HG02588 (cell line): ENCODE measurements around the gene PSMA5.
"Not testable (repeated sequence)": the region's sequence is repeated elsewhere in the genome, so short reads cannot be mapped to it uniquely, and the experiment has no call there.

ENCODE experiments used
- ATAC-seq: cut with Tn5 transposase; IDR thresholded peaks from one replicate; pipeline ENCODE4 v1.9.1; 2021; ENCODE audit warnings: mild to moderate bottlenecking, moderate library complexity; ENCODE audit not compliant: unreplicated experiment

PSMA5 gene

DNA sequence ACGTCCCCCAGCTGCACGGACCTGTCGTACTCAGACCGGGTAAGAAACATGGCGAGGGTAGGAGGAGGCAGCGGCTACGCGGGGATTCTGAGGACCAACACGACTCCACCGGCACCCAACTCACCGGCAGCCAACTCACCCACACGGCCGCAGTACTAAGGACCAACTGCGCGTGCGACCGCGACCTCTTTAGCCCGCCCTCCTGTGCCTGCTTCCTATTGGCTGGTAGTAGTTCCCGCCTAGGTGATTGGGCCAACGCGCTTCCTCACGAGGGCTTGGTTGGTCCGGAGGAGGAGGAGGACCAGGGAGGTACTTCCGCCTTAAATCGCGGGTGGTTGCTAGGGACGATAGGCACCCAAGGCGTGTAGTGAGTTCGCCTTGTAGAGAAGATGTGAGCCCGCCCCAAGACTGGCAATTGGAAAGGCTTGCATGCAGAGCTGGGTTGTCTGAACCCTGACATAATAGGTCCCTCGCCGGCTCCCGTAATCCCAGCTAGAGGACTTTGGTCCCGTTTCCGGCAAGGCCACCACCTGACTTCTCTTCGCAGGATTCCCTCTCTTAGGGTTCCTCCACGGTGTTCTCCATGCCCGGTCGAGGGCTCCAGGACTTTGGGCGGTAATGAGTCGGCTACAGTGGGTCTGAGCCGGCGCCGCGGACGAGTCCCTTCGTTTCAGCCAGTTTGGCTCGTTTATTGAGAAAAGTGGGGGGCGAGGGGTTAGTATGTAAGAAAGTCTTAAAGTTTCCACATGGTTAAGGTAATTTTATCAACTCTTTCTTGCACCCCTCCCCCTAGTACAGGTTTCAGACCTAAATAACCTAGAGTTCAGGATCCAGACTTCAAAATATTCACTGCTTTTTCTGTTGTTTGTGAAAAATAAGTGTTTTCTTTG lies at the start of gene PSMA5:
Gene PSMA5 (minus strand): TSS at position 168 of the 890 bp plus-strand sequence. CDS start 118 bp downstream, at position 50.
- peak; percentile 97 for ATAC-seq

DNA sequence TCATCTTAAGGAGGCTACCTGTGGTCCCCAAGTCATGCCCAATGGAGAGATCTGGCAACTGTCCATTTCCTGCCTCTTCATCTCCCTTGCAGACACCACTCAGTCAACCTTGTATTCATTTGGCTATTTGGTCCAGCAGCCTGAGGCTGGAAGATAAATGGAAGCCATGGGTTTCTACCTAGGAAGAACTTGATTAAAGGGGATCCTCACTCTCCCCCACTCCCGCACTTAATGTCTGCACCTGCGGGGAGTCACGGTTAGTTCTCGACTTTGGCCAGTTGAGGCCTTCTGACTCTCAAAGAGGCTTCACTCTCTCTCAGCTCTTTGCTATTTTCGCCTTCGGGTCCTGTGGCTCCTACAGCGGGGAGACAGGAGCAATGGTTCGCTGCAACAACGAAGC lies 49.0 kb upstream of the PSMA5 start:
- no peak for ATAC-seq

DNA sequence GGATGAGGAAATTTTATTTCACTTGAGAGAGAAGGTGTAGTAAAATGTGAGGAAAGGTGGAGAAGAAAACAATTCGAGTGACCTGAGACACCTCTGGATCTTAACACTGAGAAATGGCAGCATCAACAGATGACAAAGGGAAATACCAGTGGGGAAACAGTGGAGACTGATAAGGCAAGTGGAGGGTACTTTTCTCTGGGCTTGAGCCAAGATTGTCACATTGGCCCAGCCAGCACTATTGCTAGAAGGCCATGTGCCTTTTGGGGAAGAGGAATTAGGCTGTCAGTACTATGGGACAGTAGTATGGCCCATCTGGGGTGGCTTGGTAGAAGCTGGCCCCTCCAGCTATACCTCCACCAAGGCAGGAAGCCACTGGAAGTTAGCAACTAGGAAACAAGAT lies 48.4 kb upstream of the PSMA5 start:
- ATAC-seq, result no peak

DNA sequence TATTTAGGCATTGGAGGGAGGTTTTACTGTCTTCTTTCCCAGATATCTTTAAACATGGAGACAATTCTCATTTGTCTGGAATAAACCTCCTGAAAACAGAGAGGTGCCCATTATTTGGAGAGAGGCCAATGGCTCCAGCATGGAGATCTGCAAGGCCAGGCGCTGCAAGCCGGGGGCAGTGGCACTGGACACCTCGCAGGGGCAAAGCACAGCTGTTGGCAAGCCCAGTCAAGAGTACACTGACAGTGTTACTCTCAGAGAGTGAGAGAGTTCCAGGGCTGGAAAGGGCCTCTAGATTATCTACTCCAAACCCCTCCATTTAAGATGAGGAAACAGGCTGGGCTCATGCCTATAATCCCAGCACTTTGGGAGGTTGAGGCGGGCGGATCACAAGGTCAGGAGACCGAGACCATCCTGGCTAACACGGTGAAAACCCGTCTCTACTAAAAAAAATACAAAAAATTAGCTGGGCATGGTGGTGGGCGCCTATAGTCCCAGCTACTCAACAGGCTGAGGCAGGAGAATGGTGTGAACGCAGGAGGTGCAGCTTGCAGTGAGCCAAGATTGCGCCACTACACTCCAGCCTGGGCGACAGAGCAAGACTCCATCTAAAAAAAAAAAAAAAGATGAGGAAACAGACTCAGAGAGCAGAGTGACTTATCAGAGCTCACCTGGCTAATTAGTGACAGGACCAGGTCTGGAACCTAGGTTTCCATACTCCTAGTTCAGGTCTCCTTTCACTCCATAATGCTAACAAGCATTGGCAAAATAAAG lies 47.2 kb upstream of the PSMA5 start:
- ATAC-seq, result not testable (repeated sequence)

DNA sequence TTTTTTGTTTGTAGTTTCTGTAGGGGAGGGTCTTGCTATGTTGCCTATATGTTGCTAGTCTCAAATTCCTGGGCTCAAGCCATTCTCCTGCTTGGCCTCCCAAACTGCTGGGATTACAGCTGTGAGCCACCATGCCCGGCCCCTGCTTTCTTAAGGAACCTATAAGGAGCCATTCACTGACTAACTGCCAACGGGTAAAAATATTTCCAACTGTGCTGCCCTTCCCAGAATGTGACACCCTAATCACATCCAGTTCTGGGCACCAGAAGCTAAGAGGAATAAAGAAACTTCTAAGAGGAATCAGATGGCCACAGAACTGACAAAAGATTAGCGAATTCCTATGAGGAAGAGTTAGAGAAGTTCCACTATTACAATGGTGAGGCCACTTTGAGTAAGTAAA lies 46.5 kb upstream of the PSMA5 start:
- no peak for ATAC-seq

DNA sequence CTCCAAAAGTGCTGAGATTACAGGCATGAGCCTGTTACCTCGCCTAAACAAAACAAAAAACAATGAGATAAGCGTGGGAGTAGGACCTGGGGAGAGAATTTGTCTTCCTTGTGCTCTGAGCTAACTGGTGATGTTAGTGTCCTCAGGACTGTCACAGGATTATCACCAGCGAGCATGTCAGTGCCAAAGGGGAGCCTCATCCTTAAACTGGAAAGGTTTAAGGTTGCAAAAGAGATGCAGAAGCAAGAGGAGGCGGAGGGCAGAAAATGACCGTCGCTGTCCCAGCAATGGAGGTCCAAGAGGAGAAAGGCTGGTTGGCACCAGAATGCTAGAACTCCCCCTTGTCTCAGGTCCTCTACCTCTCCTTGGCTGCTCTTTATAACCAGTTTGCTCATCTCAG lies 44.0 kb upstream of the PSMA5 start:
- no peak for ATAC-seq

DNA sequence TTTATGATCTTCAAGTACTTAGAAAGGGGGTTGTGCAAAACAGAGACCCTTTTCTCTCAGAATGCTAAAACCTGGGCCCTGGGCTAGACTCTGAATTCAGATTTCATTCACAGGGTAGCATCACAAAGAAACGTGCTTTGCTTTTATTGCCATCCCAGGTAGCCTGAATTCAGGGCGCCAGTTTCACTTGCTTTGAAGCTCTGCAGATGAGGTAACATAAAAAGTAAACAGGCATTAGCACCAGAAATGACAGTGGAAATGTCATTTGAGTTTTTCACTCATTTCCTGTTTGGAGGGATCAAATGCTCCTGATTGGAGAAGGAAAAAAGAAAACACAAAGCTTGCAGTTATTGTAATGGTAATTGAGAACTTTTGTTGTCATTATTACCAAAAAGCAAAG lies 42.7 kb upstream of the PSMA5 start:
- no peak for ATAC-seq

DNA sequence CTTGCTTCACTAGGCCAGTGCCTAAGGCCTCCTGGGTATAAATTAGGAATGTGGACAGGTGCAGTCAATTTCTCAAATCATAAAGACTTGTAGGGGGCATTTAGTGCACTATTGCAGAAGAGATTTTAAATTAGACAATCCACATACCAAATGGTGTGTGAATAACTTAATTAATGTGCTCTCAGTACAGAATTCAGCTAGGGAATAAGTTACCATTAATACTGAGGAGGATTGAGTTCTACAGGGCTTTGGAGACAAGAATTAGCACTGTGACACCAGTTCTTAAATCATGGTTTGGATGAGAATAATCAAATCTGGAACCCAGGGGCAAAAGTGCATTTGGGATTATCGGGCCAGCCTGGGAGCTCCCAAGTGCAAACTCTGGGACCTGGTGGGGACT lies 41.8 kb upstream of the PSMA5 start:
- ATAC-seq, result no peak

DNA sequence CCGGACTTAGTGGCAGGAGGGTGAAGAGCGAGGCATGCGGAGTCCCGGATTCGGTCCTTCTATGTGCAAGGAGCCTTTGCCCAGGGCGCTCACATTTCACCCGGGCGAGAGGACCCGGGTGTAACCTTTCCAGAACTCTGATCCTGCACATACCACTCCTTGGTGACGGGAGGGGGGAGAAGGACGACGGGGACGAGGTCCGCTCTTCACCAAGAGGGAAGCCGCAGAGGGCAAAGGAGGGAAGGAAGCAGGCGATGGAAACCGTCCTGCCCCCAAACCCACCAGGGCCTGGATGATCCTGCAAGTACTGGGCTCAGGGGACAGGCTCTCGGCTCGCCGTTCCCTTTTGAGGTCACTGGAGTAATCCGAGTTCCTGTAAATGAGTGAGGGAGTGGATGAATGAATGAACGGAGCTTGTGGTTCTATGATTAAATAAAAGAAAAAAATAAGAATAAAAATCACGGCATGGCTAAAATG lies 41.1 kb upstream of the PSMA5 start:
- no peak for ATAC-seq

DNA sequence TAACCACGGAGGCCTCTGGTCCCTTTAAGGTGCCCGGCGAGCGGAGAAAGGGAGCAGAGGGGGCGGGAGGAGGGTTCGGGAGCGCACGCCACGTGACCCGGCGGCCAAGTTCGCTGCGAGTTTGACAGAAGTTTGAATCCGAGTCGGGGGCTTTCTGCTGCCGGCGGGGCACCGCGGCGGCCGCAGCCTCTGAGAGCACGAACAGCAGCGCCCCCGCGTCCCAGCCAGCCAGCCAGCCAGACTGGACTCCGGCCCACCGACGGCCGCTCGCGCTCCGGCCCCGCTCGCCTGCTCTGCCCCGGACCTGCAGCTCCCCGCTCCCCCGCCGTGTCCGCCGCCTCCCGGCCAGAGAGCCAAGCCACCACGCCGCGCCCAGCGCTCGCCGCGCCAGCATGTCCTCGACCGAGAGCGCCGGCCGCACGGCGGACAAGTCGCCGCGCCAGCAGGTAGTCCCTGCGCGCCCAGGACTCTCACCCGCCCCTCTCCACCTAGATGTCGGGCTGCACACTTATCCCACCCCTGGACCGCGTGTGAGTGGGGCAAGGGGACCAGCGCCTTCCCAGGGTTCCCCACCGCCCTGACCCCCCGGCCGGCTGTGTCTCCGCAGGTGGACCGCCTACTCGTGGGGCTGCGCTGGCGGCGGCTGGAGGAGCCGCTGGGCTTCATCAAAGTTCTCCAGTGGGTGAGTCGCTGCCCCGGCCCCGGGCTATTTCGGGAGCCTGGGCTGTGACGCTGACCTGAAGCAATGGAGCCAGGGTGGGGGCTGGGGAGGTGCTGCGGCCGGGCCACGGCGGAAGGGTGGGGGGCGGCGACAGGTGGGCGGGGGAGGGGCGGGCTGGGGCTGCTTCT lies 40.4 kb upstream of the PSMA5 start, which contains the start of gene SYPL2:
Gene SYPL2 (plus strand): TSS at position 95 of the 849 bp plus-strand sequence. CDS start 298 bp downstream, at position 393.
- no peak for ATAC-seq

DNA sequence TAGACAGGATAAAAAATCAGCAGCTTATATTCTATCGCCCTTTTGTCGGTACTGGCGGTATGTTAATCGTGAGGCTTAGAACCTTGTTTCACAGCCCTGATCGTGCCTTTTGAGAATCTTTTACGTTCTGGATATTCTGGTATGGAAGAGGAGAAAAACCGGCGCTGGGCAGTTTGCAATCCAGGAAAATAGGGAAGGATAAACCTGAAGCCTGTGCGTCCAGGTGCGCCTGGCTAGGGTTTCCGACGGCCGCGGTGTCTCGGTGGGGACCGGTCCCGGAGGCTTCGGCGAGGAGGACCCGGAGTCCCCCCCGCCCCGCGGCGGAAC lies 39.8 kb upstream of the PSMA5 start:
- ATAC-seq, result no peak

DNA sequence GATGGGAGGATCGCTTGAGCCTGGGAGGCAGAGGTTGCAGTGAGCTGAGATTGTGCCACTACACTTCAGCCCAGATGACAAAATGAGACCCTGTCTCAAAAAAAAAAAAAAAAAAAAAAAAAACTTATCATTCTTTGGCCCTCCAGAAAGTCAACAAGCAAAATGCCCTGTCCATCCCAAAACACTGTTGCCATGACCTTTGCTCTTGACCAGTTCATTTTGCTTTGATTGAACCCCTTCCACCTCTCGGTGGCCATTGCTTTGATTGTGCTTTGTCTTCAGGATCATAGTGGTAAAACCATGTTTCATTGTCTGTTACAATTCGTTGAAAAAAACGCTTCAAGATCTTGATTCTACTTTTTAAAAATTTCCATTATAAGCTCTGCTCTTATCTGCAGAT lies 31.6 kb upstream of the PSMA5 start:
- ATAC-seq, result no peak

DNA sequence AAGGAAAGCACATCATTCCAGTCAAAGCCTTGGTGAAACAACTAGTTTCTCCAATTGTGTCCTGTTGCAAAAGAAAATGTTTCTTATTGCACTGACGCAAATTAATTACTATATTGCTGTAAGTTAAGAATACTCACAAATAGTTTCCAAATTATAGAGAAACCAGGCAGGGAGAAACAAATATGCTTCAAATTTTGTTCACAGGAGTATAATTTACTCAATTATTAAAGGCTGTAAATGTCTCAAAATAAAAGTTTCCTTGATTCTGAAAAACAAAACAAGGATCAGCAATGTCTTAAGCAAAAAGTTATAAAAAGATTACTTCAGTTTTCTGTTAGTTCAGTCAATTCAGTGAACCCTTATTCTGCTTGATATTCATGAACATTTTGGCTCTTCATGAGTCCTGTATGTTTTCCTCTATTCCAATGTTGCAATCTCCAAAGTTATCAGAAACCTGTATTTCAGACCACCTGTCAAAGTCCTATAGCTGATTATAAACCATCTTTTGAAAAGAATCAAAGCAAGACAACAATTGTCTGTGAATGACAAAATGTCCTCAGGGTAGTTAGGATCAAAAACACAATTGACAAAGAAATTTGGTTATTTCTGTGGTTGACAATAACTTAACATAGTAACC lies 28.4 kb upstream of the PSMA5 start:
- ATAC-seq, result no peak

DNA sequence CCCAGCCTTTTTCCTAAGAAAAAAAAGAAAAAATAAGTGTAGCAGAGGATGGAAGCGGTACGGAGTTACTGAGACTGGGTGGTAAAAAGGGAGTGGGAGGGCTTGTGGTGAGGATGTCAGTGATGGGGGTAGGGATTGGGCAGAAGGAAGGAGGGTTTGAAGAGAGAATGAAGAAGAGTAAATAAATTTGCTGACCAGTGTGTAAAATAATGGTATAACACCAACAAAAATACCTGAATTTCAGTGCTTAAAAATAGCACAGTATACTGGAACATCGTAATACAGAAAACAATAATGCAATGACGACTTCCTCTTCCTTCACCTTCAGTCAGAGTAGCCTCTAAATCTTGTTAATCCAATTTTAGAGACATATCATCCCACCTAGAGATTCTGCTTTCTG lies 21.3 kb upstream of the PSMA5 start:
- ATAC-seq, result no peak

DNA sequence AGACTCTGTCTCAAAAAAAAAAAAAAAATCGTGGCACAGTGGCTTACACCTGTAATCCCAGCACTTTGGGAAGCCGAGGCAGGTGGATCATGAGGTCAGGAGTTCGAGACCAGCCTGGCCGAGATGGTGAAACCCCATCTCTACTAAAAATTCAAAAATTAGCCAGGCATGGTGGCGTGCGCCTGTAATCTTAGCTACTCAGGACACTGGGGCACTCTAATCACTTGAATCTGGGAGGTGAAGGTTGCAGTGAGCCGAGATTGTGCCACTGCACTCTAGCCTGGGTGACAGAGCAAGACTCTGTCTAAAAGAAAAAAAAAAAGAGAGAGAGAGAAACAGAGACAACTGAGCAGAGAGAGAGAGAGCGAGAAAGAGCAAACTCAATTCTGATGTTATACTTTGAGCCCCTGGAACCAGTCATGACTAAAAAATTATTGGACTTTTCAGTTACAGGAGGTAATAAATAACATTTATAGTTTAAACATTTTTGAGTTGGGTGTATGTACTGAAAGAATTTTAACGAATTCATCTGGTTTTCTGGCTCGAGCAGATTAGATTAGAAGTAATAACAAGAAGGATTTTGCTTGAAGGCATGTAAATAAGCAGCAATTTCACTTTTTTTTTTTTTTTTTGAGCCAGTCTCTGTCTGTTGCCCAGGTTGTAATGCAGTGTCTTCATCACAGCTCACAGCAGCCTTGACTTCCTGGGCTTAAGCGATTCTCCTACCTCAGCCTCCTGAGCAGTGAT lies 19.9 kb upstream of the PSMA5 start:
- not testable (repeated sequence) for ATAC-seq

DNA sequence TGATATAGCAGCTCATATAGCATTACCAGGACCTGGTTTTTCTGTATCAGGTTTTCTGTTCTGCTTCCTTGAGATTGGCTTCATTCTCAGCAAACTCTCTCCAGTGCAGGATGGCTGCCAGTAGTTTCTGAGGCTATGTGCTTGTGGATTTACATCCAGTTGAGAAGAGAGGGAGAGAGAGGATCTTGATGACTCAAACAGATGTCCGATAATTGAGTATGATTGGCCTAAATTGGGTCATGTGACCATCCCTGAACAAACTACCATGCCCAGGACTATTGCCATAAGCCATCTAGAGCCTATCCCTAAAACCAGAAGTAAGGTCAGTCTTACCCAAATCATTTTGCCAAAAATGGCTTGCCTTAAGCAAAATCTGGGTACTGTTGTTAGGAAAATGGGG lies 18.1 kb upstream of the PSMA5 start:
- no peak for ATAC-seq

DNA sequence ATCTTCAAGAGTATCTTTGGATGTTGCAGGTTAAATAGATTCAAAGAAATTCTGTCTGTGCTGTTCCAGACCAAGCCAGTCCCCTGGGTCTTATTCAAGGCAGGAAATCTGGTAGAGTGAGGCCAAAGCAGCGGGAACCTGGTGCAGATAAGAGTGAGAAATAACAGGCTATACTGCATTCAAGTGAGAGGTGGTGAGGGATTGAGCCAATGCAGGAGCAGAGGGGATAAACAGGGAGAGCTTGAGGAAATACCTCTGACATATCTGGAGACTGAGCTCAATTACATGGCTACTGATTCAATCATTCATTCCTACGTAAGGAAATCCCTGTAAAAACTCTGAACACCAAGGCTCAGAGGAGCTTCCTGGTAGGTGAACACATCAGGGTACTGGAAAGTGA lies 17.2 kb upstream of the PSMA5 start:
- no peak for ATAC-seq

DNA sequence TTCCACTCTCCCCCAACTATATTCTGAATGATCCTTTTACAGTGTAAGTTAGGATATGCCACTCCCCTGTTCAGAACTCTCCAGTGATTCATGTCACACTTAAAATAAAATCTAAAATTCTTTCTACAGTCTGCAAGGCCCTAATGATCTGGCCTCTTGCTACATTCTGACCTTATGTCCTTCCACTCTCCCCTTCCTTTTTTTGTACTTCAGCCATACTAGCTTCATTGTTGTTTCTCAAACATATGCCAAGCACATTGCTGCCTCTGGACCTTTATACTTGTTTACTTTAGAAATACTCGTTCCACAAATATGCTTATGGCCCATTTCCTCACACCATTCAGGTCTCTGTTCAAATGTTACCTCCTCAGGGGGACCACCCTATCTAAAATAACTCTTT lies 14.8 kb upstream of the PSMA5 start:
- no peak for ATAC-seq

DNA sequence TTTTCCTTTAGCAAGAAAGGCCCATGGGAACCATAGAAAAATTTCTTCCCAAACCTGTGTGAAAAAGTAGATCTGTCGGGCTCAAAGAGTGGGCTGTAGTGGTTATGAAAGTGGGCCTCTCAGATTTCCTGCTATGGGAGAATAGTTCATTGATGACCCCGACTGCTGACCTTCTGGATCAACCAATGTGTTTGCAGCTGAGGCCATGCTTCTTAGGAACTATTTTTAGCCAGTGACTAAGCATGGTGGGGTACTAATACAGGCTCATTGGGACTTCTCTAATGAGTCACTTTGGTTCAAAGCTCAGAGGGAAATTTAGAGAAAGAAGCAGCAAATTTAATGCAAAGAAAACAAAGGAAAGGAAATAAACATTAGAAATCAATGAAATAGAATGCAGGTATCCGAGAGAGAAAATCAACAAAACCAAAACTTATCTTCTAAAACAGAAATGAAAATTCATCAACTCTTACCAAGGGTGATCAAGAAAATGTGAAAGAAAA lies 12.6 kb upstream of the PSMA5 start:
- no peak for ATAC-seq

DNA sequence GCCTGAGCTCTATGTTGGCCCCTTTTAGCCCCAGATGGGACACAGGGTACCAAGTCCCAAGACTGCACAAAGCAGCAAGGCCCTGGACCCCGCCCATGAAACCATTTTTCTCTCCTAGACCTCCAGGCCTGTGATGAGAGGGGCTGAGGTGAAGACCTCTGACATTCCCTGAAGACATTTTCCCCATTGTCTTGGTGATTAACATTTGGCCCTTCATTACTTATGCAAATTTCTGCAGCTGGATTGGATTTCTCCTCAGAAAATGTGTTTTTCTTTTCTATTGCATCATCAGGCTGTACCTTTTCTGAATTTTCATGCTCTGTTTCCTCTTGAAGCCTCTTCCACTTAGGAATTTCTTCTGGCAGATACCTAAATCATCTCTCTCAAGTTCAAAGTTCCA lies 8.2 kb upstream of the PSMA5 start:
- no peak for ATAC-seq
